Right cardiac atrium (tissue), 5 donors: Measurements from ENCODE around the gene GRK1. TPM values are rescaled to one million over a fixed set of nuclear protein-coding genes. Genes with fewer than 3 reads are reported as not detected.

Source experiments
- ATAC-seq, 2 donors: fragments of 200-7000 bp; cut with Tn5 transposase; one replicate each; pipeline versions ENCODE4 v1.8.0 to v1.9.1; 2020; ENCODE audit warnings: moderate library complexity in 2 of 2, mild to moderate bottlenecking in 1 of 2
- DNase-seq, 3 donors: peaks; one replicate each; pipeline ENCODE4 v3.0.0-alpha.2; 2020
- H3K27ac ChIP-seq: one replicate; pipeline ENCODE4 v1.5.1; 2013; ENCODE audit warnings: mild to moderate bottlenecking, low read length, control low read depth, moderate library complexity
- H3K27me3 ChIP-seq: one replicate; pipeline ENCODE4 v1.6.1; 2013; ENCODE audit not compliant: control insufficient read depth, insufficient read depth
- H3K4me1 ChIP-seq: one replicate; pipeline ENCODE4 v1.6.1; 2013; ENCODE audit warnings: low read length; ENCODE audit not compliant: control insufficient read depth, insufficient read depth
- H3K4me3 ChIP-seq: one replicate; pipeline ENCODE4 v1.5.1; 2013; ENCODE audit warnings: low read length, control low read depth
- H3K9me3 ChIP-seq: one replicate; pipeline ENCODE4 v1.6.1; 2013; ENCODE audit warnings: low read length; ENCODE audit not compliant: control insufficient read depth
- WGBS: extraction: QIAGEN DNeasy Blood & Tissue Kit; methylation state at CpG from one replicate; pipeline ENCODE4 v1.1.7; 2013; 5-methylcytosine and 5-hydroxymethylcytosine counted together
- intact Hi-C, 4 donors: fragments of 100-400 bp; cut with DNase I; formaldehyde crosslinking; loops; one replicate each; pipeline versions ENCODE4 v1.11.0 to v1.14.0; 2022 to 2023
- polyA plus RNA-seq: library from polyadenylated mRNA; stranded (reverse); fragments of 200-250 nt; gene quantifications from one replicate; pipeline ENCODE4 v1.2.3, GENCODE V29; 2013
- total RNA-seq, 4 donors: library from RNA; stranded (reverse); fragmentation: NEBNext Ultra II Directional; extraction: Animal tissue kit (Norgen Biotek cat#: 25700); gene quantifications; one replicate each; pipeline ENCODE4 v1.2.1, GENCODE V29; 2021
- donor health status: healthy with polysubstance abuse.
- donor health status: DM: no; HTN: yes; CAD: no.
- donor health status: DM: no; HTN: no; CAD: no.
- donor health status: DM: no; HTN: yes; CAD: no; lungs with severe emphysema.
- donor health status: DM: yes; HTN: yes; CAD: no.

Gene GRK1
- total and polyA plus RNA-seq, 5 donors, result 0.24 to 0.66 (median 0.43) TPM; not detected in 2

DNA sequence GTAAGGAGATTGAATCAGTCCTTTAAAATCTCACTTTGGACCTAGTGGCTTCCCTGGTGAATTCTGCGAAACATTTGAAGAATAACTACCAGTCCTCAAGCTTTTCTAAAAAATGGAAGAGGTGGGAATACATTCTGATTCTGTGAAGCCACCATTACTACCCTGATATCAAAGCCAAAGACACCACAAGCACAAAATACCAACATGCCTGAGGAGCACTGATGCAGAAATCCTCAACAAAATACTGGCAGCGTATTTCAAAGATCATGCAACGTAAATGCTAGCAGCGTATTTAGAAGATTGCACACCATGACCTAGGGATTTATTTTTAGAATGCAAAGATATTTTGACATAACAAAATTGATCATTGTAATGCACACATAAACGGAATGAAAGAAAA lies 23.4 kb upstream of the GRK1 start:
- DNase-seq (no peak), ATAC-seq (no peak)
- H3K4me3 ChIP-seq, result no peak overlapping the region
- WGBS, result 96% methylated on average over 5 of the region's 5 CpGs
- intact Hi-C loops, result no loop called here
- no peaks in the 10 kb centered on the region for H3K9me3 ChIP-seq
- no peaks in the 10 kb centered on the region for H3K27me3 ChIP-seq
- H3K27ac ChIP-seq, result no peak overlapping the region
- H3K4me1 ChIP-seq, result peaks cover 6% of the 10 kb centered on the region

DNA sequence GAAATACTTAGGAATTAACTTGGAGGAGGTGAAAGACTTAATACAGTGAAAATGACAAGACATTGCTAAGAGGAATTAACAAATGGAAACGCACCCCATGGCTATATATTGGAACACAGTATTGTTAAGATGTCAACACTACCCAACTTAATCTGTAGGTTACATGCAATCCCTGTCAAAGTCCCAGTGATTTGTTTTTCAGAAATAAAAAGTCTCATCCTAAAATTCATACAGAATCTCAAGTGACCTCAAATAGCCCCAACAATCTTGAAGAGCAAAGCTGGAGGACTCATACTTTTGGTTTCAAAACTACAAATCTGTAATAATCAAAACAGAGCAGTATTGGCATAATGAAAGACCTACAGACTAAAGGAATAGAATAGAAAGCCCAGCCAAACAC lies 22.2 kb upstream of the GRK1 start:
- intact Hi-C loops, result no loop called here
- H3K4me3 ChIP-seq, result no peak overlapping the region
- no peak for DNase-seq
- no peak overlapping the region for H3K27ac ChIP-seq
- H3K27me3 ChIP-seq, result no peaks in the 10 kb centered on the region
- 96% methylated on average over 1 of the region's 1 CpG for WGBS
- no peaks in the 10 kb centered on the region for H3K9me3 ChIP-seq
- ATAC-seq, result no peak
- H3K4me1 ChIP-seq, result peaks cover 6% of the 10 kb centered on the region

GRCh38 chr13:113645329-113645728 lies 21.7 kb upstream of the GRK1 start:
- WGBS, result 98% methylated on average over 9 of the region's 9 CpGs
- intact Hi-C loops, result no loop called here
- H3K27me3 ChIP-seq, result no peaks in the 10 kb centered on the region
- H3K9me3 ChIP-seq, result no peaks in the 10 kb centered on the region
- ATAC-seq, result no peak
- no peak overlapping the region for H3K27ac ChIP-seq
- no peak for DNase-seq
- no peak overlapping the region for H3K4me3 ChIP-seq
- H3K4me1 ChIP-seq, result peaks cover 6% of the 10 kb centered on the region

DNA sequence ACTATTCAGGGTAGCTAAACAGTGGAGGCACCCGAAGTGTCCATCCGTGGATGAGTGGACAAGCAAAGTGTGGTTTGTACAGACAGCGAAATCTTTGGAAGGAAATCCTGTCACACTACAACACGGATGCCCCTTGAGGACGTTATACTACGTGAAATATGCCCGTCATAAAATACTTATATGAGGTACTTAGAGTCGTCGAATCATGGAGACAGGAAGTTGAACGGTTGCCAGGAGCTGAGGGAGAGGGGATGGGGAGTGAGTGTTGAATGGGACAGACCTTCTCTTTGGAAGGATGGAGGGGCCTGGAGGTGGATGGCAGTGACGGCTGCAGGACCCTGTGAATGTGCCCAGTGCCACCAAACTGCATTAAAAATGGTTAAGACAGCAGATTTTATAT lies 20.6 kb upstream of the GRK1 start:
- 43% methylated on average over 11 of the region's 11 CpGs for WGBS
- no peak for ATAC-seq
- Histone ChIP-seq H3K27ac (no peak overlapping the region), H3K4me1 (peaks cover 6% of the 10 kb centered on the region), H3K9me3 (no peaks in the 10 kb centered on the region), H3K27me3 (no peaks in the 10 kb centered on the region), H3K4me3 (no peak overlapping the region)
- intact Hi-C loops, result no loop called here
- peak in 1 of 3 donors; percentile 26 for DNase-seq

GRCh38 chr13:113646921-113647340 lies 20.1 kb upstream of the GRK1 start:
- intact Hi-C loops, result no loop called here
- DNase-seq (peak in 2 of 3 donors; percentile 16 to 54), ATAC-seq (peak in 1 of 2 donors; percentile 25)
- Histone ChIP-seq H3K27me3 (no peaks in the 10 kb centered on the region), H3K9me3 (no peaks in the 10 kb centered on the region), H3K4me1 (peaks cover 6% of the 10 kb centered on the region), H3K4me3 (no peak overlapping the region), H3K27ac (no peak overlapping the region)
- 83% methylated on average over 10 of the region's 10 CpGs for WGBS

GRCh38 chr13:113647351-113648215 lies 19.4 kb upstream of the GRK1 start:
- WGBS, result 55% methylated on average over 42 of the region's 42 CpGs
- H3K4me3 ChIP-seq, result no peak overlapping the region
- H3K9me3 ChIP-seq, result no peaks in the 10 kb centered on the region
- DNase-seq (peak; percentile 88 to 97 (median 96)), ATAC-seq (peak; percentile 93 to 96)
- H3K27ac ChIP-seq, result peak overlapping the region; percentile 29
- intact Hi-C loops, result no loop called here
- no peaks in the 10 kb centered on the region for H3K27me3 ChIP-seq
- H3K4me1 ChIP-seq, result peaks cover 6% of the 10 kb centered on the region

DNA sequence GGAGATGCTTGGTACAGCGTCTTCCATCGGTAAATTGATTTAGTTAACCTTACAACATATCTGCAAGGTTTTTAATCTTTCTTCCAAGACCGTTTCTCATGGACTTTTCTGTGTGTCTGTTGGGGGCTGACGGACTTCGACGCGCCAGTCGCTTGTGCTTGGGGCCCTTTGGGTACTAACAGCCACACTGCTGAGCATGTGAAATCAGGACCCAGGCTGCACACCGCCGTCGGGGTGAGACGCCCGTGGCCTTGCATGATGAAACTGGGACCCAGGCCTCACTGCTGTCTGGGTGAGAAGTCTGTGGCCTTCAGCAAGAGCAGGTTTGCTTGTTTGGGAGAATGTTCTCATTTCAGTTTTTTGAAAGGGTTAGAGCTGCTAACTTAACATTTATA lies 18.8 kb upstream of the GRK1 start:
- WGBS, result 93% methylated on average over 13 of the region's 13 CpGs
- no peak for ATAC-seq
- no peak overlapping the region for H3K27ac ChIP-seq

DNA sequence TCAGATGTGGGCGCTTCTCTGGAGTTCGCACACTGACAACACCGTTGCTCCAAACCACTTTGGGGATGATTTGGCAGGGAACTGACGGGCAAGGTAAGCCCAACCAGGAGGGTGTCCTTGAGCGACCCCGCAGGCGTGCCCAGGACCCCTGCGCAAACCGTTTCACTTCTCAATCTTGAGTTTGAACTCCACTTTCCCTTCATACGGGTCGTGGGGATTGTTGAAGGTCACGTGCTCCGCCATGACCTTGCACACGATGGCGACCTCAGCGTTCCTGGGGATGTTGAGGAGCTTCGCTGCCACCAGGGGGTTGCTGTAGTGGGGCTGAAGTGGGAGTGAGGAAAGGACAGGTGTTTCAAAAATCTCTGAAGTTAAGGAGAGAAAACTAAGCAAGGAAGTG lies 17.8 kb upstream of the GRK1 start:
- intact Hi-C loops, result no loop called here
- peaks cover 6% of the 10 kb centered on the region for H3K4me1 ChIP-seq
- H3K4me3 ChIP-seq, result no peak overlapping the region
- H3K9me3 ChIP-seq, result no peaks in the 10 kb centered on the region
- no peaks in the 10 kb centered on the region for H3K27me3 ChIP-seq
- 78% methylated on average over 17 of the region's 17 CpGs for WGBS
- DNase-seq (peak in 2 of 3 donors; percentile 16 to 41), ATAC-seq (no peak)
- H3K27ac ChIP-seq, result no peak overlapping the region

More for the DNA sequence above, 18.8 kb upstream of the GRK1 start:
- peaks cover 6% of the 10 kb centered on the region for H3K4me1 ChIP-seq
- intact Hi-C loops, result no loop called here
- H3K4me3 ChIP-seq, result no peak overlapping the region
- no peaks in the 10 kb centered on the region for H3K27me3 ChIP-seq
- peak in 2 of 3 donors; percentile 44 to 47 for DNase-seq
- H3K9me3 ChIP-seq, result no peaks in the 10 kb centered on the region

DNA sequence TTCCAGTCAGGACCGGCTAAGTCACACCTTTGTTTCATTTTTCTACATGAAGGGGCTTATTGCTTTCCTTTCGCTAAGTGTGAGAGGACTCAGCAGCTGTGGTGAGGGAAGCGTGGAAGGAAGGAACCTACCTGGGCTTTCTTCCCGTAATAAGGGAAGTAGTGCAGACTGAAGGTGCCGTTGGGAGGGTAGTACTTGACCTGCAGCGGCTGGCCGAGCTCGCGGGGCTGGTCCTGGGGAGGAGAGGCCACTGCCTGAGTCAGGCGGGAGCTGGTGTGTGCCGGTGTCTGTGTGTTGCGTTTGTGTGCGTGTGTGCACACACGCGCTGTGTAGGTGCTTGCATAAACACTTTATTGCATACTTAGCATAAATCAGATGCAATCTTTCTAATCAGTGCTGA lies 16.7 kb upstream of the GRK1 start:
- H3K27me3 ChIP-seq, result no peaks in the 10 kb centered on the region
- no peaks in the 10 kb centered on the region for H3K9me3 ChIP-seq
- DNase-seq (peak in 2 of 3 donors; percentile 18 to 32), ATAC-seq (no peak)
- H3K4me3 ChIP-seq, result no peak overlapping the region
- H3K4me1 ChIP-seq, result peaks cover 6% of the 10 kb centered on the region
- WGBS, result 91% methylated on average over 15 of the region's 15 CpGs
- intact Hi-C loops, result no loop called here
- no peak overlapping the region for H3K27ac ChIP-seq

DNA sequence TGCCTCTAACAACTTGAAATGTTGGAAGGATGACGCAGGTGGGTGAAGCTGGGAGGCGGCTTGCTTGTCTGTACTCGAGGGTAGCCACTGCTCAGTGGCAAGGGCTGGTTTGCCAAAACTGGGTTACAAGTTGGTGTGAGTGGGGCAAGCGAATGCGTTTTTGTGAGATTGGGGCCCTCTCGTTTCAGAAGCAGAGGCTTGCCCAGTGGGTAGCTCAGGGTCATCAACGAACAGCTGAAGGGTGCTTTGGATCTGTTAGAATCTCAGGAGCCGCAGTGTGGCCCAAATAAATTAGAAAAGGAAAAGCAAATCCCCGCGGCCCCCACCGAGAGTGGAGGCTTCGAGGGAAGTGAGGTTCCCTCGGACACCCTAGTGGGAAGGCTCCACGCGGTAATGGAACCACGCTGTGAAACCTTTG lies 16.3 kb upstream of the GRK1 start:
- peaks cover 6% of the 10 kb centered on the region for H3K4me1 ChIP-seq
- H3K4me3 ChIP-seq, result no peak overlapping the region
- 93% methylated on average over 16 of the region's 16 CpGs for WGBS
- no peak overlapping the region for H3K27ac ChIP-seq
- intact Hi-C loops, result no loop called here
- H3K9me3 ChIP-seq, result no peaks in the 10 kb centered on the region
- ATAC-seq, result no peak
- H3K27me3 ChIP-seq, result no peaks in the 10 kb centered on the region
- peak in 2 of 3 donors; percentile 26 to 28 for DNase-seq

DNA sequence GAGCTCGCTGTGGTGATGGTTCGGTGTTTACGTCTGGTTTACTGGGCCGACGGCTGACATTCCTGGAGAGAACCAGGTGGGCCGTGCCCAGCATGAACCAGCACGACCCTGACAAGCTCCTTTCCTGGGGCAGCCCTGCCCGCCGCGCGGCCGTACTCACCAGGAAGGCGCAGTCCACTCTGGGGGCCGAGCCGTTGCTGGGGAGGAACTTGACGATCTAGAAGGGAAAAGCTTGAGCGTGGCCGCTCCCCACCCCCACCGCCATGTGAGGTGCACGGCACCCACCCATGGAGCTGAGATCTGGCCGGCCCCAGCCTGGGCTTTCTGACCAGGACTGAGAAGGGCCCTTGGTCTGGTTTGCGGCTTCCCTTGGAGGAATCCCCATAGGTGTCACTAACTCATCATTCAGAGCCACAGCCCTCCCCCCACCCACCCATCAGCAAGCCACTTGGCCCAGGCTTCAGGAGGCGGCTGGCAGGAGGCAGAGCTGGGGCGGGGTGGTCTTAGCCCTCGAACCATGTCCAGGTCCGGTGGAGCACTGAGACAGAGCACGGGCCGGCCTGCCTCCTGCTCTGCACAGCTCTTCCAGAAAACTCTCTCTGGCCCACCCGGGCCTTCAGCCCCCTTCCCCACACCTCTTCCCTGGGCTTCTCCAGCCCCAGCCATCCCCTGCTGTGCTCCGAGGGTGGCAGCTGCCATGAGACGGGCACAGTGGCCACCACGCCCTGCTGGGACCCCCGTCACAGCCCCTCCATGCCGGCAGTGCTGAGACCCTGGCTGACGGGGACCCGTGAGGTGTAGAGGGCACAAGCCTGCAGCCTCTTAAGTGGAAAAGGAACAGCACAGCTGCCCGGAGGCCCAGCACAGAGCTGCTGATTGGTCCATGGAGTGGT lies 15.3 kb upstream of the GRK1 start:
- no peaks in the 10 kb centered on the region for H3K27me3 ChIP-seq
- H3K27ac ChIP-seq, result no peak overlapping the region
- WGBS, result 92% methylated on average over 37 of the region's 37 CpGs
- peaks cover 6% of the 10 kb centered on the region for H3K4me1 ChIP-seq
- ATAC-seq (no peak), DNase-seq (peak in 2 of 3 donors; percentile 43 to 51)
- no peaks in the 10 kb centered on the region for H3K9me3 ChIP-seq
- no peak overlapping the region for H3K4me3 ChIP-seq
- intact Hi-C loops, result no loop called here
